Measurements from ENCODE around the gene SSR4.

GRCh38 chrX:153818571-153819383 is 24.3 kb downstream of the SSR4 start:
- TF ChIP-seq EZH2 (conservative IDR thresholded peaks at IDR 0.05; ENCODE audit: low read depth, low read length) (no peak), HNRNPK (IDR thresholded peaks at IDR 0.05; ENCODE audit: low read depth, low read length, poor library complexity, severe bottlenecking) (no peak), XRCC5 (optimal IDR thresholded peaks at IDR 0.05; ENCODE audit: low read length) (no peak), JUND (CRISPR knock-in tag; IDR thresholded peaks at IDR 0.05) (no peak), CTCF (CRISPR knock-in tag; IDR thresholded peaks at IDR 0.05) (no peak), NFIC (IDR thresholded peaks at IDR 0.05; ENCODE audit: low read length) (no peak)
